Retina (tissue), 1 donor: Measurements from ENCODE around the gene RFPL1.
"Not testable (repeated sequence)": the region's sequence is repeated elsewhere in the genome, so short reads cannot be mapped to it uniquely, and the experiment has no call there.

Source experiments
- DNase-seq: peaks from one replicate; pipeline ENCODE4 v3.0.0-alpha.2; 2016

Gene RFPL1

DNA sequence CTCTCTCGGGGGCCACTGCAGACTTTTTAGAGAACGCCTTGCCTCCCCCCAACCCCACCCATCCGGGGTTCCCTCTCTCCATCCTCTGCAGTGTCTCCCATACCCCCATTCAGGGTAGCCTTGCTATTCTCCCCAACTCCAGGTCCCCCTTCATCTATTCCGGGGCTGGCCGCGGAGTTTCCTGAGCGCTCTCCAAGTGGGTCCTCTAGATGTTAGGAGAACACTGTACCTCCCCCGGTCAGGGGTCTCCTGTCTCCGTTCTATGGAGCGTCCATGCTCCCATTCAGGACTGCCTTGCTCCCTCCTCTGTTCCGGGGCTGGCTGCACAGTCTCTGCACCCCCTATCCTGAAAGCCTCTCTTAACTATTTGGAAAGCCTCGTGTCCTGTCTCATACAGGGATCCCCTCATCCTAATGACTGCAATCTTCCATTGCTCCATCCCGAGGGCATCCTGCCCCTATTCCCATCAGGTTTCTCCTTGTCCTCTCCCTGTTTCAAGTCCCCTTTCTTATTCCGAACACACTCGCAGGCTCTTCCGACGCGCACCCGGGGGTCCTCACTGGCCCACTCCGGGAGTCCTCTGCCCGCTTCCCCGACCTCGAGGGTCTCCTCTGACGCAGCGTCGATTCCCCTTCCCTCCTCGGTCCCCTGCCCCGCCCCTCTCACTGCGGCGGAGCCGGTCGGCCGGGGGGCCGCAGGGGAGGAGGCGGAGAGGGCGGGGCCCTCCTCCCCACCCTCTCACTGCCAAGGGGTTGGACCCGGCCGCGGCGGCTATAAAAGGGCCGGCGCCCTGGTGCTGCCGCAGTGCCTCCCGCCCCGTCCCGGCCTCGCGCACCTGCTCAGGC lies 41.3 kb downstream of the RFPL1 start, which contains the start of gene NEFH:
Gene NEFH, plus strand, starts transcription at position 802 of the 845 bp plus-strand sequence. CDS start 45 bp downstream, outside the sequence.
- DNase-seq: peak; percentile 56

GRCh38 chr22:29480262-29480511 lies 41.8 kb downstream of the RFPL1 start:
- DNase-seq: peak; percentile 72

DNA sequence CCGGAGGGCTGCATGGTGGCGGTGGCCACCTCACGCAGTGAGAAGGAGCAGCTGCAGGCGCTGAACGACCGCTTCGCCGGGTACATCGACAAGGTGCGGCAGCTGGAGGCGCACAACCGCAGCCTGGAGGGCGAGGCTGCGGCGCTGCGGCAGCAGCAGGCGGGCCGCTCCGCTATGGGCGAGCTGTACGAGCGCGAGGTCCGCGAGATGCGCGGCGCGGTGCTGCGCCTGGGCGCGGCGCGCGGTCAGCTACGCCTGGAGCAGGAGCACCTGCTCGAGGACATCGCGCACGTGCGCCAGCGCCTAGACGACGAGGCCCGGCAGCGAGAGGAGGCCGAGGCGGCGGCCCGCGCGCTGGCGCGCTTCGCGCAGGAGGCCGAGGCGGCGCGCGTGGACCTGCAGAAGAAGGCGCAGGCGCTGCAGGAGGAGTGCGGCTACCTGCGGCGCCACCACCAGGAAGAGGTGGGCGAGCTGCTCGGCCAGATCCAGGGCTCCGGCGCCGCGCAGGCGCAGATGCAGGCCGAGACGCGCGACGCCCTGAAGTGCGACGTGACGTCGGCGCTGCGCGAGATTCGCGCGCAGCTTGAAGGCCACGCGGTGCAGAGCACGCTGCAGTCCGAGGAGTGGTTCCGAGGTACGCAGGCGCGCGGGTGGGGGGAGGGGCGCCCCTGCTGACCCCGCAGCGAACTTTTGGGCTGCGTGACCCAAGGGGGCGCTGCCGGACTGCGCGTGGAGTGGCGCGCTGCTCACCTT lies 42.3 kb downstream of the RFPL1 start:
- peak; percentile 88 for DNase-seq

- peak; percentile 34 for DNase-seq
These were observed 43.0 kb downstream of the RFPL1 start for GRCh38 chr22:29481265-29482000.

GRCh38 chr22:29482253-29482652 lies 43.9 kb downstream of the RFPL1 start:
- no peak for DNase-seq

- DNase-seq: no peak
These were observed 44.3 kb downstream of the RFPL1 start for GRCh38 chr22:29482726-29483125.

DNA sequence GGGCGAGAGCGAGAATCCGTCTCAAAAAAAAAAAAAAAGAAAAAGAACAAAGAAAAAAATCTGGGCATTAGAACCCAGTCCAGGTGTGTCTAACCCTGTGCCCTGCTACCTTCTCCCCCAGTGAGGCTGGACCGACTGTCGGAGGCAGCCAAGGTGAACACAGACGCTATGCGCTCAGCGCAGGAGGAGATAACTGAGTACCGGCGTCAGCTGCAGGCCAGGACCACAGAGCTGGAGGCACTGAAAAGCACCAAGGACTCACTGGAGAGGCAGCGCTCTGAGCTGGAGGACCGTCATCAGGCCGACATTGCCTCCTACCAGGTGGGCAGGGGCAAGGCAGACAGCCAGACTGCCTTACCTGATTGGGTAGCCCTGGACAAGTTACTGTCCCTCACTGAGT lies 44.9 kb downstream of the RFPL1 start:
- no peak for DNase-seq

DNA sequence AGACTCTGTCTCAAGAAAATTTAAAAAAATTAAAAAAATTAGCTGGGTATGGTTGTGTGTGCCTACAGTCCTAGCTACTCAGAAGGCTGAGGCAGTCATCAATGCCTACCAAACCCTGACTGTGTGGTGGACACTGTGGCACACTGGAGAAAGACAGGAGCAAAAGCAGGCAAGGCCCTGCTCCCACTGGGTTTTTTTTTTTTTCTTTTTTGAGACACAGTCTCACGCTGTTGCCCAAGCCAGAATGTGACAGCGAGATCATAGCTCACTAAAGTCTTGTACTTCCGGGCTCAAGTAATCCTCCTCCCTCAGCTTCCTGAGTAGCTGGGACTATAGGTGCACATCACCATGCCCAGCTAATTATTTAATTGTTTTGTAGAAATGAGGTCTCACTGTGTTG lies 46.3 kb downstream of the RFPL1 start:
- DNase-seq: no peak

GRCh38 chr22:29485448-29485847 lies 47.1 kb downstream of the RFPL1 start:
- DNase-seq: no peak

DNA sequence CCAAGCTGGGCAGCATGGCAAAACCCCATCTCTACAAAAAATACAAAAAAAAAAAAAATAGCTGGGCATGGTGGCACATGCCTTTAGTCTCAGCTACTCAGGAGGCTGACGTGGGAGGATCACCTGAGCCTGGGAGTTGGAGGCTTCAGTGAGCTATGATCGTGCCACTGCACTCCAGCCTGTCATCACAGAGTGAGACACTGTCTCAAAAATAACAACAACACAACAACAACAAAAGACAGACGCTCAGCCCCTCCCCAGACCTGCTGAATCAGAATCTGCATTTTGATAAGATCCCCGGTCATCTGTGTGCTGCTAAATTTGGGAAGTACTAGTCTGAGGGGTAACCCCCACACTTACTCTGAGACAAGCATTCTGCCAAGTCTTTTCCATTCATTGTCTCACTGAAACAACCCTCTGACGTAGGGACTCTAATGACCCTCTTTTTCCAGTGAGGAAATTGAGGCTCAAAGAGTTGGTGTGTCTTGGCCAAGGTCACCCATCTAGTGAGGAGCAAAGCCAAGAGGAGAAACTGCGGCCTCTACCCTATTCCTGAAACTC lies 49.1 kb downstream of the RFPL1 start:
- no peak for DNase-seq

GRCh38 chr22:29489127-29489780 lies 50.9 kb downstream of the RFPL1 start:
- DNase-seq: not testable (repeated sequence)

GRCh38 chr22:29491012-29491411 lies 52.6 kb downstream of the RFPL1 start:
- no peak for DNase-seq
